HL-60 (cell line): ENCODE measurements around the gene COQ5.

ENCODE experiments used
- DNase-seq, 2 experiments: peaks; one replicate each; pipeline ENCODE4 v3.0.0-alpha.2; 2010 to 2020; ENCODE audit warnings: low read depth in 1 of 2, low spot score in 1 of 2
- H3K27ac ChIP-seq: fragments of 250-450 bp; sonication (Bioruptor Pico); replicated peaks from 2 replicates; pipeline ENCODE4 v1.5.1; 2020; ENCODE audit warnings: mild to moderate bottlenecking, moderate library complexity
- H3K27me3 ChIP-seq: fragments of 250-450 bp; sonication (Bioruptor Pico); 2 replicates; pipeline ENCODE4 v1.5.1; 2021; ENCODE audit warnings: mild to moderate bottlenecking, moderate library complexity; ENCODE audit not compliant: insufficient read depth, poor library complexity, severe bottlenecking
- H3K4me3 ChIP-seq: replicated peaks from 2 replicates; pipeline ENCODE4 v1.5.1; 2011; ENCODE audit warnings: mild to moderate bottlenecking, control low read depth, low read length; ENCODE audit not compliant: insufficient read depth
- CTCF ChIP-seq: IDR thresholded peaks from one replicate; pipeline ENCODE4 v1.5.1; 2011; ENCODE audit warnings: low read length, control low read depth, inconsistent platforms; ENCODE audit not compliant: insufficient read depth
- GABPA ChIP-seq: IDR thresholded peaks from 2 replicates; pipeline ENCODE4 v1.6.1; 2012; ENCODE audit warnings: low read depth
- POLR2AphosphoS5 ChIP-seq: IDR thresholded peaks from 2 replicates; pipeline ENCODE4 v1.6.1; 2012; ENCODE audit warnings: low read depth
- REST ChIP-seq: IDR thresholded peaks from 2 replicates; pipeline ENCODE4 v1.6.1; 2012; ENCODE audit warnings: low read depth; ENCODE audit not compliant: insufficient replicate concordance
- SPI1 ChIP-seq: IDR thresholded peaks from 2 replicates; pipeline ENCODE4 v1.6.1; 2012; ENCODE audit warnings: low read depth, mild to moderate bottlenecking, borderline replicate concordance
- long read RNA-seq: library from polyadenylated mRNA; unstranded; transcript quantifications from one replicate; pipeline ENCODE4 v2.0.0, GENCODE V29; 2020

The COQ5 gene
- long read RNA-seq, transcript COQ5-201 (7 exons, 1,535 nt): major isoform, 287 of 366 reads
- long read RNA-seq, partial matches to known transcripts: 0 of 366 reads
- long read RNA-seq, other reads (novel, unspliced or antisense): 79 of 366 reads

GRCh38 chr12:120528861-120529525 lies at the start of gene COQ5:
Gene COQ5, minus strand, starts transcription at chr12:120529158. Its CDS starts 17 bp downstream, at chr12:120529141.
- peak within 1 kb of the TSS; percentile 98 for H3K27ac ChIP-seq
- peak within 1 kb of the TSS; percentile 90 for H3K4me3 ChIP-seq
- TF ChIP-seq GABPA (no peak), SPI1 (no peak), POLR2AphosphoS5 (peak; percentile 90), REST (peak; percentile 77), CTCF (no peak)
- DNase-seq: peak; percentile 61 to 89
- H3K27me3 ChIP-seq: no peaks in the 10 kb centered on the region

- Histone ChIP-seq H3K4me3 (no peak overlapping the region), H3K27ac (no peak overlapping the region; the same call in 1 of the 2 replicates), H3K27me3 (no peaks in the 10 kb centered on the region)
- DNase-seq: no peak
- TF ChIP-seq GABPA (no peak), SPI1 (no peak), POLR2AphosphoS5 (no peak), REST (no peak), CTCF (no peak)
Observed at GRCh38 chr12:120574106-120574505, 45.1 kb upstream of the COQ5 start.

GRCh38 chr12:120573560-120573959 lies 44.6 kb upstream of the COQ5 start:
- peak in 1 of 2 experiments; percentile 15 for DNase-seq
- H3K27ac ChIP-seq: peak overlapping the region; percentile 16
- H3K27me3 ChIP-seq: no peaks in the 10 kb centered on the region

More at GRCh38 chr12:120573560-120573959, 44.6 kb upstream of the COQ5 start:
- no peak overlapping the region for H3K4me3 ChIP-seq
- no peak for TF ChIP-seq REST
- no peak for TF ChIP-seq GABPA
- no peak for TF ChIP-seq SPI1
- no peak for TF ChIP-seq POLR2AphosphoS5
- no peak for TF ChIP-seq CTCF
